ENCODE data around the gene TIGD4. TPM values are rescaled to one million over a fixed set of nuclear protein-coding genes. Genes with fewer than 3 reads are reported as not detected.

The TIGD4 gene
- total RNA-seq = 0.12 and 0.16 TPM in 2 replicates

DNA sequence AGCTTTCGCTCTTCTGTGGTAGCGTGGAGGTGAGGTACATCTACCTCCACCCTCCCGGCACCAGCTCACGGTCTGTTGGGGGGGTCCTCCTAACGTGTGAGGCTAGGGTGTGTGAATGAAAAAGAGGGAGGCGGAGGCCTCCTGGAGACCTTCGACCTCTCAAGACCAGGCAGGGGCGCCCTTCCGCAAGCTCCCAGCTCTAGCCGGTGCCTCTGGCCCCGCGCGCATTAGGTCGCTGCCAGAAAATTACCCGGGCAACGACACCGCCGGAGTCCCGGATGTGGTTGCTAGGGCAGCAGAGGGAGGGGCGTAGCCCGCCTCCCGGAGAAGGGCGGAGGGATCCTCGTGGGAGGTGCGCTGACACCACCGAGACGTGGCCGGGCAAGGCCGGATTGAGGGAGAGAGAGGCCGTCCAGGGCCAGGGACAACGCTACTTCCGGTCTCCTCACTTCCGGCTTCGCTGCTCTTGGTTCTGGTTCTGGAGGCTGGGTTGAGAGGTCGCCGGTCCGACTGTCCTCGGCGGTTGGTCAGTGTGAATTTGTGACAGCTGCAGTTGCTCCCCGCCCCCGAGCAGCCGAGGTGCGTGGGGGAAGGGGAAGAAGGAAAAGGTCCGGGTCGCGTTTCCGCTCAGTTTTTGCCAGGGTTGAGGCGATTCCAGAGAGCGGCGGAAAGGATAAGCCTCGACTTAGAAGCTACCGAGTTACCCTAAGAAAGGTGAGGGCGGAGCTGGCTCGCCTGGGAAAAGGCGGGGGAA is at the start of gene TIGD4, which contains the start of gene ARFIP1:
Gene TIGD4, minus strand, starts transcription at position 218 of the 754 bp plus-strand sequence. CDS start 8,726 bp downstream, outside the sequence.
Gene ARFIP1, plus strand, starts transcription at position 442 of the 754 bp plus-strand sequence. CDS start 49,680 bp downstream, outside the sequence.

Other genes with a start within 250 kb of the TIGD4 start
- gene FBXW7, start 243.6 kb downstream of the TIGD4 start, total RNA-seq = 72.2 and 73.6 TPM in 2 replicates
- gene TMEM154, start 99.7 kb downstream of the TIGD4 start, total RNA-seq = 3.7 and 5.2 TPM in 2 replicates
- 42.9 and 48.0 TPM in 2 replicates for gene ARFIP1, start 224 bp upstream of the TIGD4 start, total RNA-seq
- 0.65 and 1.2 TPM in 2 replicates for gene FHDC1, start 156.6 kb upstream of the TIGD4 start, total RNA-seq

Data from hair follicle dermal papilla cell (primary cell).